Measurements from ENCODE around the gene CARS2. TPM values are rescaled to one million over a fixed set of nuclear protein-coding genes. Genes with fewer than 3 reads are reported as not detected.
"Not testable (repeated sequence)": the region's sequence is repeated elsewhere in the genome, so short reads cannot be mapped to it uniquely, and the experiment has no call there.

CARS2 gene
- total and polyA plus RNA-seq, 2 donors from 2014 or later, result 57.1 to 57.9 TPM

GRCh38 chr13:110702089-110702488 is 3.8 kb downstream of the CARS2 start:
- Histone ChIP-seq H3K9ac (ENCODE audit: low read length in 3 of 3) (no peak overlapping the region), H3K4me3 (ENCODE audit: low read length in 3 of 3) (no peak overlapping the region), H3K9me3 (ENCODE audit: control insufficient read depth in 2 of 3, insufficient read depth in 1 of 3, low read length in 3 of 3) (no peaks in the 10 kb centered on the region), H3K27me3 (ENCODE audit: control insufficient read depth, insufficient read depth, low read length) (no peaks in the 10 kb centered on the region), H3K27ac (ENCODE audit: low read depth in 2 of 2, low read length in 2 of 2) (no peak overlapping the region), H3K36me3 (ENCODE audit: control insufficient read depth in 2 of 3, insufficient read depth in 3 of 3, low read length in 3 of 3) (peaks cover 5 to 27% (median 11%) of the 10 kb centered on the region in 3 donors), H3K4me1 (ENCODE audit: control insufficient read depth in 2 of 3, insufficient read depth in 2 of 3, low read depth in 1 of 3, low read length in 3 of 3) (peaks cover 2 to 17% (median 14%) of the 10 kb centered on the region in 3 donors)
- no peak for DNase-seq
- FAIRE-seq, result no peak
- intact Hi-C loops (cut with DNase I), result no loop called here
- TF ChIP-seq, protein P1, sequence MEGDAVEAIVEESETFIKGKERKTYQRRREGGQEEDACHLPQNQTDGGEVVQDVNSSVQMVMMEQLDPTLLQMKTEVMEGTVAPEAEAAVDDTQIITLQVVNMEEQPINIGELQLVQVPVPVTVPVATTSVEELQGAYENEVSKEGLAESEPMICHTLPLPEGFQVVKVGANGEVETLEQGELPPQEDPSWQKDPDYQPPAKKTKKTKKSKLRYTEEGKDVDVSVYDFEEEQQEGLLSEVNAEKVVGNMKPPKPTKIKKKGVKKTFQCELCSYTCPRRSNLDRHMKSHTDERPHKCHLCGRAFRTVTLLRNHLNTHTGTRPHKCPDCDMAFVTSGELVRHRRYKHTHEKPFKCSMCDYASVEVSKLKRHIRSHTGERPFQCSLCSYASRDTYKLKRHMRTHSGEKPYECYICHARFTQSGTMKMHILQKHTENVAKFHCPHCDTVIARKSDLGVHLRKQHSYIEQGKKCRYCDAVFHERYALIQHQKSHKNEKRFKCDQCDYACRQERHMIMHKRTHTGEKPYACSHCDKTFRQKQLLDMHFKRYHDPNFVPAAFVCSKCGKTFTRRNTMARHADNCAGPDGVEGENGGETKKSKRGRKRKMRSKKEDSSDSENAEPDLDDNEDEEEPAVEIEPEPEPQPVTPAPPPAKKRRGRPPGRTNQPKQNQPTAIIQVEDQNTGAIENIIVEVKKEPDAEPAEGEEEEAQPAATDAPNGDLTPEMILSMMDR (IDR thresholded peaks at IDR 0.05; ENCODE audit: borderline replicate concordance, extremely low read depth, insufficient read depth), result no peak

GRCh38 chr13:110701061-110701460 is 4.9 kb downstream of the CARS2 start:
- H3K4me1 ChIP-seq (ENCODE audit: control insufficient read depth in 2 of 3, insufficient read depth in 2 of 3, low read depth in 1 of 3, low read length in 3 of 3), result peaks cover 2 to 17% (median 6%) of the 10 kb centered on the region in 3 donors
- FAIRE-seq; intact Hi-C loops (cut with DNase I): not testable (repeated sequence)

GRCh38 chr13:110700641-110701040 is 5.3 kb downstream of the CARS2 start:
- no peak for FAIRE-seq
- intact Hi-C loops (cut with DNase I), result no loop called here
- Histone ChIP-seq H3K9ac (ENCODE audit: low read length in 3 of 3) (no peak overlapping the region), H3K27ac (ENCODE audit: low read depth in 2 of 2, low read length in 2 of 2) (no peak overlapping the region), H3K4me1 (ENCODE audit: control insufficient read depth in 2 of 3, insufficient read depth in 2 of 3, low read depth in 1 of 3, low read length in 3 of 3) (peaks cover 2 to 17% (median 6%) of the 10 kb centered on the region in 3 donors), H3K36me3 (ENCODE audit: control insufficient read depth in 2 of 3, insufficient read depth in 3 of 3, low read length in 3 of 3) (peaks cover 5 to 27% (median 11%) of the 10 kb centered on the region in 3 donors), H3K9me3 (ENCODE audit: control insufficient read depth in 2 of 3, insufficient read depth in 1 of 3, low read length in 3 of 3) (no peaks in the 10 kb centered on the region), H3K27me3 (ENCODE audit: control insufficient read depth, insufficient read depth, low read length) (no peaks in the 10 kb centered on the region), H3K4me3 (ENCODE audit: low read length in 3 of 3) (no peak overlapping the region)
- DNase-seq, result no peak
- TF ChIP-seq, protein P1 (IDR thresholded peaks at IDR 0.05; ENCODE audit: borderline replicate concordance, extremely low read depth, insufficient read depth), result no peak

More at GRCh38 chr13:110701061-110701460, 4.9 kb downstream of the CARS2 start:
- H3K27ac ChIP-seq (ENCODE audit: low read depth in 2 of 2, low read length in 2 of 2); H3K27me3 ChIP-seq (ENCODE audit: control insufficient read depth, insufficient read depth, low read length); H3K4me3 ChIP-seq (ENCODE audit: low read length in 3 of 3); DNase-seq; H3K9me3 ChIP-seq (ENCODE audit: control insufficient read depth in 2 of 3, insufficient read depth in 1 of 3, low read length in 3 of 3); H3K9ac ChIP-seq (ENCODE audit: low read length in 3 of 3): not testable (repeated sequence)
- peaks cover 5 to 27% (median 11%) of the 10 kb centered on the region in 3 donors for H3K36me3 ChIP-seq (ENCODE audit: control insufficient read depth in 2 of 3, insufficient read depth in 3 of 3, low read length in 3 of 3)

DNA sequence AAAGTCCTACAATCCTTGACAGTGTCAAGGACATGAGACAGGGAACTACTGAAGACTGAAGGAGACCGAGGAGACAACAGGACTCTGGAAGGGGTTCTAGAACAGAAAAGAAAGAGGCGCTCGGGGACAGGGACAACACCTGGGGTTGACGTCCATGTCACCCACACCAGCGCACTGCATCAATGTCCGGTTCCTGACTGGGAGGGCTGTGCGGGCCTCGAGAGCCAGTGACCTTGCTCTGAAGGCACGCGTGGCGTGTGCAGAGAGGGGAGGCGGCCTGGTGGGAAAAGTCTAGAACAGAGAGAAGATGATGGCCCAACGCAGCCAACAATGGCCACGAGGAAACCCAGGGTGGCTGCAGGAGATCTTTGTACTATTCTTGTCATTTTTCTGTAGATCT is 5.7 kb downstream of the CARS2 start:
- H3K27ac ChIP-seq (ENCODE audit: low read depth in 2 of 2, low read length in 2 of 2), result no peak overlapping the region
- H3K27me3 ChIP-seq (ENCODE audit: control insufficient read depth, insufficient read depth, low read length), result no peaks in the 10 kb centered on the region
- DNase-seq, result no peak
- no peaks in the 10 kb centered on the region for H3K9me3 ChIP-seq (ENCODE audit: control insufficient read depth in 2 of 3, insufficient read depth in 1 of 3, low read length in 3 of 3)
- peaks cover 2 to 16% (median 6%) of the 10 kb centered on the region in 3 donors for H3K4me1 ChIP-seq (ENCODE audit: control insufficient read depth in 2 of 3, insufficient read depth in 2 of 3, low read depth in 1 of 3, low read length in 3 of 3)
- peaks cover 5 to 27% (median 11%) of the 10 kb centered on the region in 3 donors for H3K36me3 ChIP-seq (ENCODE audit: control insufficient read depth in 2 of 3, insufficient read depth in 3 of 3, low read length in 3 of 3)
- FAIRE-seq, result no peak
- TF ChIP-seq, protein P1 (IDR thresholded peaks at IDR 0.05; ENCODE audit: borderline replicate concordance, extremely low read depth, insufficient read depth), result no peak
- intact Hi-C loops (cut with DNase I), result no loop called here
- H3K9ac ChIP-seq (ENCODE audit: low read length in 3 of 3), result no peak overlapping the region
- H3K4me3 ChIP-seq (ENCODE audit: low read length in 3 of 3), result no peak overlapping the region

Data from kidney (tissue), 14 donors.